HEK293 (cell line): Measurements from ENCODE around the gene TRAPPC12.

ENCODE experiments used
- CTCF ChIA-PET: fragments of 350-600 bp; formaldehyde crosslinking; extraction: SDS; loops from one replicate; lab custom pipeline; 2021; ENCODE audit warnings: antibody characterized with exemption; lab: Yijun Ruan, JAX
- POLR2A ChIA-PET: fragments of 300-600 bp; formaldehyde crosslinking; extraction: SDS; loops from one replicate; lab custom pipeline; 2020; ENCODE audit warnings: antibody characterized with exemption, inconsistent platforms; lab: Yijun Ruan, JAX
- H3K27ac ChIP-seq: fragments of 200-500 bp; sonication (Bioruptor generic); 2 replicates; pipeline ENCODE4 v1.5.1; 2014; ENCODE audit warnings: low read depth, low read length, control low read depth, inconsistent platforms; ENCODE audit errors: extremely low read depth
- H3K36me3 ChIP-seq, 2 experiments: fragments of 200-500 bp in 1 of 2; sonication (Bioruptor generic) in 1 of 2; 1 replicate in 1 of 2; 2 replicates in 1 of 2; pipeline ENCODE4 v1.5.1; 2014 to 2017; ENCODE audit warnings: inconsistent platforms in 2 of 2, low read length in 2 of 2; ENCODE audit not compliant: control insufficient read depth in 2 of 2, insufficient read depth in 1 of 2
- H3K4me1 ChIP-seq: fragments of 200-500 bp; sonication (Bioruptor generic); 2 replicates; pipeline ENCODE4 v1.5.1; 2014; ENCODE audit warnings: mild to moderate bottlenecking, low read length, inconsistent platforms; ENCODE audit not compliant: control insufficient read depth, insufficient read depth
- H3K4me3 ChIP-seq: 2 replicates; pipeline ENCODE4 v1.5.1; 2011; ENCODE audit warnings: low read depth, mild to moderate bottlenecking, control low read depth, low read length, moderate library complexity
- H3K9me3 ChIP-seq: fragments of 200-500 bp; sonication (Bioruptor generic); 2 replicates; pipeline ENCODE4 v1.5.1; 2014; ENCODE audit warnings: low read depth, low read length, inconsistent platforms; ENCODE audit not compliant: control insufficient read depth, insufficient read depth
- BCL11A ChIP-seq: fragments of 450-650 bp; formaldehyde crosslinking; IDR thresholded peaks from 2 replicates; pipeline ENCODE4 v1.5.1; 2016; ENCODE audit warnings: low read depth, missing biosample characterization, missing genetic modification characterization
- HOXD13 ChIP-seq: sonication (generic); formaldehyde crosslinking; IDR thresholded peaks from 2 replicates; pipeline ENCODE4 v1.8.0; 2022; ENCODE audit warnings: missing genetic modification reagents, borderline replicate concordance
- KLF10 ChIP-seq: fragments of 450-650 bp; IDR thresholded peaks from 2 replicates; pipeline ENCODE4 v1.5.1; 2018; ENCODE audit warnings: missing biosample characterization, mild to moderate bottlenecking, missing genetic modification characterization
- SALL2 ChIP-seq: fragments of 450-650 bp; formaldehyde crosslinking; IDR thresholded peaks from 2 replicates; pipeline ENCODE4 v1.5.0; 2017; ENCODE audit warnings: missing biosample characterization, mild to moderate bottlenecking, missing genetic modification characterization, borderline replicate concordance
- SP7 ChIP-seq: fragments of 450-650 bp; formaldehyde crosslinking; IDR thresholded peaks from 2 replicates; pipeline ENCODE4 v1.5.1; 2016; ENCODE audit warnings: missing biosample characterization, missing genetic modification characterization
- YY2 ChIP-seq: fragments of 450-650 bp; formaldehyde crosslinking; IDR thresholded peaks from 2 replicates; pipeline ENCODE4 v1.5.1; 2016; ENCODE audit warnings: missing biosample characterization, missing genetic modification characterization
- ZBTB20 ChIP-seq: fragments of 450-650 bp; formaldehyde crosslinking; IDR thresholded peaks from 2 replicates; pipeline ENCODE4 v1.5.1; 2016; ENCODE audit warnings: missing biosample characterization, missing genetic modification characterization
- ZBTB6 ChIP-seq: fragments of 450-650 bp; formaldehyde crosslinking; IDR thresholded peaks from 2 replicates; pipeline ENCODE4 v1.5.1; 2017; ENCODE audit warnings: missing biosample characterization, missing genetic modification characterization
- ZNF114 ChIP-seq: fragments of 450-650 bp; formaldehyde crosslinking; IDR thresholded peaks from 2 replicates; pipeline ENCODE4 v1.5.0; 2017; ENCODE audit warnings: missing biosample characterization, missing genetic modification characterization
- ZNF133 ChIP-seq: fragments of 450-650 bp; formaldehyde crosslinking; IDR thresholded peaks from 2 replicates; pipeline ENCODE4 v1.5.1; 2016; ENCODE audit warnings: missing biosample characterization, missing genetic modification characterization
- ZNF202 ChIP-seq: fragments of 450-650 bp; formaldehyde crosslinking; IDR thresholded peaks from 2 replicates; pipeline ENCODE4 v1.5.1; 2016; ENCODE audit warnings: missing biosample characterization, missing genetic modification characterization, borderline replicate concordance
- ZNF221 ChIP-seq: fragments of 450-650 bp; formaldehyde crosslinking; IDR thresholded peaks from 2 replicates; pipeline ENCODE4 v1.5.1; 2017; ENCODE audit warnings: missing biosample characterization, missing genetic modification characterization, borderline replicate concordance
- ZNF23 ChIP-seq: fragments of 450-650 bp; formaldehyde crosslinking; IDR thresholded peaks from 2 replicates; pipeline ENCODE4 v1.5.1; 2016; ENCODE audit warnings: missing biosample characterization, missing genetic modification characterization, borderline replicate concordance
- ZNF239 ChIP-seq: fragments of 450-650 bp; formaldehyde crosslinking; IDR thresholded peaks from 2 replicates; pipeline ENCODE4 v1.5.1; 2016; ENCODE audit warnings: missing biosample characterization, missing genetic modification characterization
- ZNF274 ChIP-seq, 2 experiments: fragments of 200-500 bp in 1 of 2; fragments of 450-650 bp in 1 of 2; sonication (Bioruptor generic) in 1 of 2; formaldehyde crosslinking in 1 of 2; IDR thresholded peaks; 2 replicates each; pipeline versions ENCODE4 v1.5.1 to v1.6.1; 2014 to 2016; ENCODE audit warnings: borderline replicate concordance in 1 of 2, inconsistent platforms in 1 of 2, low read length in 1 of 2, missing biosample characterization in 1 of 2, missing genetic modification characterization in 1 of 2
- ZNF398 ChIP-seq: fragments of 450-650 bp; formaldehyde crosslinking; IDR thresholded peaks from 2 replicates; pipeline ENCODE4 v1.5.1; 2017; ENCODE audit warnings: missing biosample characterization, missing genetic modification characterization
- ZNF426 ChIP-seq: fragments of 450-650 bp; formaldehyde crosslinking; IDR thresholded peaks from 2 replicates; pipeline ENCODE4 v1.5.1; 2017; ENCODE audit warnings: missing biosample characterization, missing genetic modification characterization, mild to moderate bottlenecking, inconsistent platforms, moderate library complexity
- ZNF433 ChIP-seq: fragments of 450-650 bp; formaldehyde crosslinking; IDR thresholded peaks from 2 replicates; pipeline ENCODE4 v1.5.1; 2016; ENCODE audit warnings: missing biosample characterization, missing genetic modification characterization, low read depth
- ZNF561 ChIP-seq: fragments of 450-650 bp; IDR thresholded peaks from 2 replicates; pipeline ENCODE4 v1.5.1; 2018; ENCODE audit warnings: missing biosample characterization, missing genetic modification characterization, borderline replicate concordance
- ZNF600 ChIP-seq: fragments of 450-650 bp; formaldehyde crosslinking; IDR thresholded peaks from 2 replicates; pipeline ENCODE4 v1.5.1; 2016; ENCODE audit warnings: missing biosample characterization, missing genetic modification characterization
- ZNF623 ChIP-seq: fragments of 450-650 bp; formaldehyde crosslinking; IDR thresholded peaks from 2 replicates; pipeline ENCODE4 v1.5.1; 2016; ENCODE audit warnings: missing biosample characterization, missing genetic modification characterization
- ZNF701 ChIP-seq: fragments of 450-650 bp; formaldehyde crosslinking; IDR thresholded peaks from 2 replicates; pipeline ENCODE4 v1.5.1; 2016; ENCODE audit warnings: missing biosample characterization, missing genetic modification characterization
- ZNF768 ChIP-seq: fragments of 450-650 bp; formaldehyde crosslinking; IDR thresholded peaks from 2 replicates; pipeline ENCODE4 v1.5.1; 2018; ENCODE audit warnings: missing biosample characterization, mild to moderate bottlenecking, missing genetic modification characterization
- ZNF792 ChIP-seq: fragments of 450-650 bp; formaldehyde crosslinking; IDR thresholded peaks from 2 replicates; pipeline ENCODE4 v1.5.1; 2016; ENCODE audit warnings: missing biosample characterization, missing genetic modification characterization
- ZSCAN30 ChIP-seq: fragments of 450-650 bp; IDR thresholded peaks from 2 replicates; pipeline ENCODE4 v1.5.1; 2018; ENCODE audit warnings: missing biosample characterization, mild to moderate bottlenecking, missing genetic modification characterization, moderate library complexity
- TF ChIP-seq, protein P1 (sequence below): fragments of 450-650 bp; formaldehyde crosslinking; IDR thresholded peaks from 2 replicates; pipeline ENCODE4 v1.5.1; 2016; ENCODE audit warnings: missing biosample characterization, missing genetic modification characterization, borderline replicate concordance

Gene TRAPPC12

GRCh38 chr2:3475771-3476170 is 96.3 kb downstream of the TRAPPC12 start:
- H3K36me3 ChIP-seq, result peaks cover 0 to 45% of the 10 kb centered on the region in 2 experiments
- CTCF ChIA-PET, result no interaction called here
- no peak for TF ChIP-seq ZNF792 (tag by site-specific recombination)
- H3K4me3 ChIP-seq, result no peak overlapping the region
- no peaks in the 10 kb centered on the region for H3K9me3 ChIP-seq
- H3K4me1 ChIP-seq, result no peaks in the 10 kb centered on the region
- H3K27ac ChIP-seq, result no peak overlapping the region
- POLR2A ChIA-PET, result no interaction called here

GRCh38 chr2:3476321-3476984 is 97.0 kb downstream of the TRAPPC12 start:
- CTCF ChIA-PET, result interaction anchor here (1.8 kb wide), 1 partner anchor 12 kb away, joined by 5 read pairs; no protein-coding TSS in a partner anchor
- Histone ChIP-seq H3K4me3 (no peak overlapping the region), H3K4me1 (no peaks in the 10 kb centered on the region)
- TF ChIP-seq ZNF561 (tag by site-specific recombination) (no peak), ZNF398 (tag by site-specific recombination) (no peak), ZNF701 (tag by site-specific recombination) (no peak), ZNF623 (tag by site-specific recombination) (no peak), ZNF426 (tag by site-specific recombination) (no peak), ZBTB6 (tag by site-specific recombination) (no peak), ZNF433 (tag by site-specific recombination) (no peak), ZNF600 (tag by site-specific recombination) (no peak), HOXD13 (CRISPR knock-in tag) (no peak), YY2 (tag by site-specific recombination) (no peak)
- TF ChIP-seq, all 188 proteins: peak for 0
- POLR2A ChIA-PET, result no interaction called here
- Histone ChIP-seq H3K27ac (no peak overlapping the region), H3K9me3 (no peaks in the 10 kb centered on the region), H3K36me3 (peaks cover 0 to 39% of the 10 kb centered on the region in 2 experiments)

DNA sequence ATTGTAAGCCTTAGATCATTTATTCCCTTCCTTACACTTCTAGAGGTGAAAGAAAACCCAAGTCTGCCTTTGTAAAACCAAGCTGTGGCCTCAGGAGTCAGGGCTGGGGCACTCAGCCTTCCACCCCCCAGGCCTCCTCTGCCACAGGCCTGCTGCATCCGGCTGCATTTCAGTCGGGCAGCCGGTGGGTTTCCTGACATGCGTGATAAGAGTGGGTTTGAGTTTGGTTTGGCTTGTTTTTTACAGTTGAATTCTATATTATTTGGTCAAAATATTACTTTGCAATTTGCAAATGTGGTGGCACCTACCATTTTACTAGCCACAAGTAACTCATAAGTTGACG is 97.5 kb downstream of the TRAPPC12 start:
- CTCF ChIA-PET, result interaction anchor here (1.8 kb wide), 1 partner anchor 13 kb away, joined by 5 read pairs; no protein-coding TSS in a partner anchor
- POLR2A ChIA-PET, result no interaction called here
- Histone ChIP-seq H3K4me1 (no peaks in the 10 kb centered on the region), H3K27ac (no peak overlapping the region), H3K9me3 (no peaks in the 10 kb centered on the region), H3K36me3 (peaks cover 0 to 35% of the 10 kb centered on the region in 2 experiments), H3K4me3 (no peak overlapping the region)
- no peak for TF ChIP-seq SP7 (tag by site-specific recombination)
- no peak for TF ChIP-seq ZNF274 (IDR thresholded peaks at IDR 0.05; ENCODE audit: low read length)
- no peak for TF ChIP-seq ZNF274 (tag by site-specific recombination; IDR thresholded peaks at IDR 0.05; ENCODE audit: borderline replicate concordance)
- no peak for TF ChIP-seq ZNF221 (tag by site-specific recombination)
- TF ChIP-seq KLF10, result no peak
- no peak for TF ChIP-seq ZNF133 (tag by site-specific recombination)
- no peak for TF ChIP-seq ZNF114
- TF ChIP-seq, protein P1, sequence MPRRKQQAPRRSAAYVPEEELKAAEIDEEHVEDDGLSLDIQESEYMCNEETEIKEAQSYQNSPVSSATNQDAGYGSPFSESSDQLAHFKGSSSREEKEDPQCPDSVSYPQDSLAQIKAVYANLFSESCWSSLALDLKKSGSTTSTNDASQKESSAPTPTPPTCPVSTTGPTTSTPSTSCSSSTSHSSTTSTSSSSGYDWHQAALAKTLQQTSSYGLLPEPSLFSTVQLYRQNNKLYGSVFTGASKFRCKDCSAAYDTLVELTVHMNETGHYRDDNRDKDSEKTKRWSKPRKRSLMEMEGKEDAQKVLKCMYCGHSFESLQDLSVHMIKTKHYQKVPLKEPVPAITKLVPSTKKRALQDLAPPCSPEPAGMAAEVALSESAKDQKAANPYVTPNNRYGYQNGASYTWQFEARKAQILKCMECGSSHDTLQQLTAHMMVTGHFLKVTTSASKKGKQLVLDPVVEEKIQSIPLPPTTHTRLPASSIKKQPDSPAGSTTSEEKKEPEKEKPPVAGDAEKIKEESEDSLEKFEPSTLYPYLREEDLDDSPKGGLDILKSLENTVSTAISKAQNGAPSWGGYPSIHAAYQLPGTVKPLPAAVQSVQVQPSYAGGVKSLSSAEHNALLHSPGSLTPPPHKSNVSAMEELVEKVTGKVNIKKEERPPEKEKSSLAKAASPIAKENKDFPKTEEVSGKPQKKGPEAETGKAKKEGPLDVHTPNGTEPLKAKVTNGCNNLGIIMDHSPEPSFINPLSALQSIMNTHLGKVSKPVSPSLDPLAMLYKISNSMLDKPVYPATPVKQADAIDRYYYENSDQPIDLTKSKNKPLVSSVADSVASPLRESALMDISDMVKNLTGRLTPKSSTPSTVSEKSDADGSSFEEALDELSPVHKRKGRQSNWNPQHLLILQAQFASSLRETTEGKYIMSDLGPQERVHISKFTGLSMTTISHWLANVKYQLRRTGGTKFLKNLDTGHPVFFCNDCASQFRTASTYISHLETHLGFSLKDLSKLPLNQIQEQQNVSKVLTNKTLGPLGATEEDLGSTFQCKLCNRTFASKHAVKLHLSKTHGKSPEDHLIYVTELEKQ (tag by site-specific recombination), result no peak
- TF ChIP-seq SALL2 (tag by site-specific recombination), result no peak
- no peak for TF ChIP-seq ZNF202
- no peak for TF ChIP-seq ZNF768 (tag by site-specific recombination)
- no peak for TF ChIP-seq ZBTB20 (tag by site-specific recombination)
- no peak for TF ChIP-seq BCL11A (tag by site-specific recombination)
- TF ChIP-seq ZNF239 (tag by site-specific recombination), result no peak
- no peak for TF ChIP-seq ZSCAN30 (tag by site-specific recombination)
- TF ChIP-seq ZNF23 (tag by site-specific recombination), result no peak
